NCI-H526 treated with DMSO at 0.1 percent for 48 hours (cell line): Measurements from ENCODE around the gene TSC2.
"Not testable (repeated sequence)": the region's sequence is repeated elsewhere in the genome, so short reads cannot be mapped to it uniquely, and the experiment has no call there.

ENCODE experiments used
- DNase-seq: peaks from one replicate; lab custom pipeline; 2025; lab: John Stamatoyannopoulos, UW

The TSC2 gene

DNA sequence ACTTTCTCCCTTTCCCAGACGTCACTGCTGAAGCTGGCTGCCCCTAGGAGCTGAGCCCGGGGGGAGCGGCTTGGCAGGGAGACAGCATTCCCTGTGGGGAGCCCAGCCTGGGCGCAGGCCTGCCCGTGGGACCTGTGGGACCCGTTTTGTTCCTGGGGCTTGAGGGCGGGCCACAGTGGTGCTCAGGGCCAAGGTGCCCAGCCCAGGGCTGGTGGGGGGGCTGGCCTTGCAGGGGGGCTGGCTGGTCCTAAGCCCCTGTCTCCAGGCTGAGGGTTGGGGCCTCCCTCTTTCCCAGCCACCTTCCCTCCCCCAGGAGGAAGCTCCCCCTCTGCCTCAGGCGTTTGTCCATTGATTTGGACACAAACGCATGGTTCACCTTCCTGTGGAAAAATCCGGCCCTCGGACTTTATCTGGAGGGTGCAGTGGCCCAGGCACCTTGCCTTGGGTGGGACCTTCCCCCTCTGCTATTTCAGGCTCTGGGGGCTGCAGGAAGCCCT lies 16.7 kb upstream of the TSC2 start:
- no peak for DNase-seq

DNA sequence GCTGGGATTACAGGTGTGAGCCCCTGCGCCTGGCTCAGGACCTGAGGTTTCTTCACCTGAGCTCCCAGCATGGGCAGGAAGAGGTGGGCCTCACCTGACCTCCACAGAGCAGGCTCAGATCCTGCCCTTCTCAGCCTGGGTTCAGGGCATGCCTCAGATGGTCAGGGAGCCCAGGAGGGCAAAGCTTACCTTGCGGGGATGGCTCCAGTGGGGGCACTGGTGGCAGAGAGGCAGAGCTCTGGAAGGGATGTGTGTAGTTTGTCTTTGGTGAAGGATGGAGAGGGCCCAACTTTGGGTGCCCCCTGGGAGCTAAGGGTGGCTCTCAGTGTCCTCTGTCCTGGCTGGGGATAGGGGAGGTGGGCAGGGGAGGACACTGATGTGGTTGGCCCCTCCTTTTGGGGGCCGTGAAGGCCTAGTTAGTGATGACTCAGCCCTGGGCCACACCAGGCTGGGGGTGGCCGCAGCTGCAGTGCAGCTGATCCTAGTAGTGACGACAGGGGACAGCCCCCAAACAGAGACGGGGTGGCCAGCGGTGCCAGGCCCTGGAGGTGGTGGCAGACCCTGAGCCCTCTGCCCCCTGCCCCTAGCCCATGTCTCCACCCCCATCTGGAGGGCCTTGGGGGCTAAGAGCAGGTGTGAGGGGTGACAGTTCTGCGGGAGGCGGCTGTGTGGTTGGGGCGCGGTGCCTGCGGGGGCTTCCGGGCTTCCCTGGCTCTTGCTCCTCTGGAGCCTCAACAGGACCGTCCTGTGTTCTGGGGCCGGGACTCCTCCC lies 15.3 kb upstream of the TSC2 start:
- DNase-seq, result no peak

DNA sequence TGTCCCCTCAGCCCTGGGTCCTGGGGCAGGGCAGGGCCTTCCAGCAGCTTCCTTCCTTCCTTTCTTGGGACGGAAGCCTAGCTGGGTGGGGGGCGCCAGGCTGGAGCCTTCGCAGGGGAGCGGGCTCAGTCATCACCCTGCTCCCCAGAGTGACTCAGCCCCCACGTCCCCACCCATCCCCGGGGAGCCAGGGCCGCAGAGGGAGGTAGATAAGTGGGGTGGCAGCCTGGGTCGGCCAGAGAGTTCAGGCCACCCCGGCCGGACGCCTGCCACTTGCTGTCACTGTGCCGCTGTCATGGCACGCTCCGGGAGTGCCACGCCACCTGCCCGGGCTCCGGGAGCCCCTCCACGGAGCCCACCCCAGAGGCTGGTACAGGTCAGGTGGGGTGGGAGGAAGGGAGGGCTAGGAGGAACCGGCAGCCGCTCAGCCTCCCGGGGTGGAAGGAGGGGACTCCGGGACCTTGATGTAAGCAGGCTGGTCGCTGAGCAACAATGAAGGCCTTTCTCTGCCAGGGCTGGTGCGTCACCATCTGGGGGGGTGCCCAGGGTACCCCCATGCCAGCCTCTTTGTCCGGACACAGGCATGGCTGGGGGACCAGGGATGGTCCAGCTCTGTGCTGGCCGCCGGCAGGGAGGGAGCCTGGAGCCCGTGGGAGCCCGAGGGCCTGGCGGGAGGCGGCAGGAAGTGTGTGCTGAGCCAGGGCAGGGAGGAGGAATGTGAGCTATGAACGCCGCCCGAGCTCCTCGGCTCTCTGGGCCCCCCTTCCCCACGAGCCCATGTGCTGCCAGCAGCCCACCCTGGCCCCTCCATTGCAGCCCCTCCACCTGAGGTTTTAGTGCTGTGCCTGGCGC lies 14.5 kb upstream of the TSC2 start:
- no peak for DNase-seq

DNA sequence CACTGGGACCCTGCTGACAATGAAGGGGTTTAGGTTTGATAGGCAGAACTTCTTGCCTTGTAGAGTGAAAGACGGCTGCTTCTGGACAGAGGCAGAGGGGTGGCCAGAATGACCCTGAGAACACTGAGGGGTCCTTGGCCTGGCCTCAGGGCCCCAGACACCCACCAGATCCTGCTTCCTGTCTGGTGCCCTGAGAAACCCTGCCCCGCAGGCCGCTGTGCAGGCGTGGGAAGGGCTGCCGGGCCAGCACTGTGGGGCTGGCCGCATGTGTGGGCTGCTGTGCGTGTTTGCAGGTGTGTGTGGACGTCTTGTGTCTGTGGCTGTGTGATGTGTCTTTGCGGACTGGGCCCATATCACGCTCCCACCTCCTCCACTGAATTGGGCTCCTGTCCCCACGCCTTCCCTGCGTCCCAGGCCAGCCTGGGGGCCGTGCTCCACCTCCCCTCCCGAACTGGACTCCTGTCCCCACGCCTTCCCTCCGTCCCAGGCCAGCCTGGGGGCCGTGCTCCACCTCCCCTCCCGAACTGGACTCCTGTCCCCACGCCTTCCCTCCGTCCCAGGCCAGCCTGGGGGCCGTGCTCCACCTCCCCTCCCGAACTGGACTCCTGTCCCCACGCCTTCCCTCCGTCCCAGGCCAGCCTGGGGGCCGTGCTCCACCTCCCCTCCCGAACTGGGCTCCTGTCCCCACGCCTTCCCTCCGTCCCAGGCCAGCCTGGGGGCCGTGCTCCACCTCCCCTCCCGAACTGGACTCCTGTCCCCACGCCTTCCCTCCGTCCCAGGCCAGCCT lies 13.7 kb upstream of the TSC2 start:
- not testable (repeated sequence) for DNase-seq

DNA sequence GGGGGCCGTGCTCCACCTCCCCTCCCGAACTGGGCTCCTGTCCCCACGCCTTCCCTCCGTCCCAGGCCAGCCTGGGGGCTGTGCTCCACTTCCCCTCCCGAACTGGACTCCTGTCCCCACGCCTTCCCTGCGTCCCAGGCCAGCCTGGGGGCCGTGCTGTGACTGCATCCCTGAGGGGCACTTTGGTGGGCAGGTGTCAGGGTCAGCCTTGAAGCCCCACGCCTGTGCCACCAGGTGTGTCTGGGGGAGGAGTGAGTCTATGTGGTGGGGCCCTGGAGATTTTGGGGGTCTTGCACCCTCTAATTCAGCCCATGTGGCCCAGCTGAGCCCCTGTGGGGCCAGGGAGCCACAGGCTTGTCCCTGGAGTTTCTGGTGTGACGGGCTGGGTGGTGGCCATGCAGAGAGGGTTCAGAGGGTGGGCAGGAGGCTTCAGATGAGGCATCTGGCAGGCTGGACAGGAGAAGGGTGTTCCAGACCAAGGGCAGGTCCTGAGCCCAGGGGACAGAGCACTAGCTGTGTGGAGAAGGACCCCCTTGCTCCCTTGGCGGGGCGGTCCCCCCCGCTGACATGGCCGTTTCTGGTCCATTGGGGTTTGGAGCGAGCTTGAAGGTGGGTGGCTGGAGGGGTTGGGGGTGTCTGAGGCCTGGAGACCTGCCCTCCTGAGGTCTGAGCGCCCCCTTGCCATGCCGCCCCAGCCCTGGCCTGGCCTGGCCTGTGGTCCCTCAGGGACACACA lies 12.9 kb upstream of the TSC2 start:
- no peak for DNase-seq

DNA sequence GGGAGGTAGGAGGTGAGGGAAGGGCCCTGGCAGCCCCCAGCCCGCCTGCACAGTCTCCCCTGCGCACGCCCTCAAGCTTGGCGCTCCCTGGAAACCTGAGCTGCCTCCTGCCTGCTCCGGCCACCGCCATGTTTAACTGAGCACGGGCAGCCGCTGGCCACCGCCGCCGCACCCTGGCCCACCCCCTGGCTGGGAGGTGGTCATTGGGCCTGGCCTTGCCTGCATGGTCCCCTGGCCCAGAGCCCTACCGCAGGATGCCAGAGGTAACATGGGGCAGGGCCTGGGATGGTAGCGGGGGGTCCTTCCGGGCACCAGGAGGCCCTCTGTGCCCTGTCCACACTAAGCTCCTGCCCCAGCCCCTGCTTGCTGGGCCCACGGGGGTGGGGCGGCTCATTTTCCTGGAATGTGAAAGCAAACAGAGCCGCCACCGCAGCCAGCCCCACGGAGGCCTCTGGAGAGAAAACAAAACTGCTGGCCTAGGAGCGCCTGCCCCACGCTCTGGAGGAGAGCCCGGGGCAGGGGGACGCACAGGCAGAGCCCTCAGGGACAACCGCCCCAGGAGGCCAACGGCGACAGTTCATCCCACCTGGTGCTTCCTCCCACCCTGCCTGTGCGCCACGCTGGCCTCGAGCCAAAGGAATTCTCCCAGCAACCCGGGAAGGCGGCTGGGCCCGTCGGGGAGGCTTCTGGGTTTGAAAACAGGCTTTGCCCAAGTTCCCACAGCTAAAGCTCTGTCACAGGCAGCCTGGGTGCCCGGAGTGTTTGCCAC lies 12.2 kb upstream of the TSC2 start:
- peak; percentile 62 for DNase-seq

DNA sequence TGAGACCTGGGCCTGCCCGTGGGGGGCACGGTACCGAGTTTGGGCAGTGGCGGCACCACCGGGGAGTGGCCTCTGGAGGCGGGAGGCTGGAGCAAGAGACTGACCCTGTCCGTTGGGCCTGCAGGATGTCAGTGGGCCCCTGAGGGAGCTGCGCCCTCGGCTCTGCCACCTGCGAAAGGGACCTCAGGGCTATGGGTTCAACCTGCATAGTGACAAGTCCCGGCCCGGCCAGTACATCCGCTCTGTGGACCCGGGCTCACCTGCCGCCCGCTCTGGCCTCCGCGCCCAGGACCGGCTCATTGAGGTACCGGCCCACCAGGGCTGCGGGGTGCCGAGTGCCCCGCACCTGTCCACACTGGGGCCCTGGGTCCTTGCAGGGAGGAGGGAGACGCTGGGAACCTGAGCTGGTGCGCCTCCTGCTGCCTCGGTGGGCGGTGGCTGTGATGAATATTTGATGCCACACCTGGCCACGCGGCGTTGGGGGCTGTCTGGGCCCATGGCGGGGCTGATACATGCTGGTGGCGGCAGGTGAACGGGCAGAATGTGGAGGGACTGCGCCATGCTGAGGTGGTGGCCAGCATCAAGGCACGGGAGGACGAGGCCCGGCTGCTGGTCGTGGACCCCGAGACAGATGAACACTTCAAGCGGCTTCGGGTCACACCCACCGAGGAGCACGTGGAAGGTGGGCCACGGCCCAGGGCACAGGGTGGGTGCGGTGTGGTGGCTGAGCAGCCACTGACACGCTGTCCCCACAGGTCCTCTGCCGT lies 11.4 kb upstream of the TSC2 start:
- DNase-seq, result no peak

DNA sequence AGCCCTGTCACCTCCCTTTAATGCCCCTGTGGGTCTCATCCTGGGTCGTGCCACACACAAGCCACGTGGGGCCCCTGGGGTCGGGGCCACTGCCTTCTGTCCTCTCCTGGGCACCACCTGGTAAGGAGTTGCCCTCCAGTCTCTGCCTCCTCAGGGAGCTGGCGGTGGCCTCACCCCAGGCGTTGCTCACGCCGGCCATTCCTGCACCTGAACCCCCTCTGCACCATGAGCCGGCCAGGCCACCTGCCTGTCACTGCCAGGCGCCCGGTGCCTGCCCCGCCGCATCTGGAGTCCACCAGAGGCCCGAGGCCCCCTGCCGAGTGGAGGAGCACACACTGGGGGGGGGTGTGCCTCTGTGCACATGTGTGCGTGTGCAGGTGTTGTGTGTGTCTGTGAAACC lies 10.7 kb upstream of the TSC2 start:
- DNase-seq, result no peak

DNA sequence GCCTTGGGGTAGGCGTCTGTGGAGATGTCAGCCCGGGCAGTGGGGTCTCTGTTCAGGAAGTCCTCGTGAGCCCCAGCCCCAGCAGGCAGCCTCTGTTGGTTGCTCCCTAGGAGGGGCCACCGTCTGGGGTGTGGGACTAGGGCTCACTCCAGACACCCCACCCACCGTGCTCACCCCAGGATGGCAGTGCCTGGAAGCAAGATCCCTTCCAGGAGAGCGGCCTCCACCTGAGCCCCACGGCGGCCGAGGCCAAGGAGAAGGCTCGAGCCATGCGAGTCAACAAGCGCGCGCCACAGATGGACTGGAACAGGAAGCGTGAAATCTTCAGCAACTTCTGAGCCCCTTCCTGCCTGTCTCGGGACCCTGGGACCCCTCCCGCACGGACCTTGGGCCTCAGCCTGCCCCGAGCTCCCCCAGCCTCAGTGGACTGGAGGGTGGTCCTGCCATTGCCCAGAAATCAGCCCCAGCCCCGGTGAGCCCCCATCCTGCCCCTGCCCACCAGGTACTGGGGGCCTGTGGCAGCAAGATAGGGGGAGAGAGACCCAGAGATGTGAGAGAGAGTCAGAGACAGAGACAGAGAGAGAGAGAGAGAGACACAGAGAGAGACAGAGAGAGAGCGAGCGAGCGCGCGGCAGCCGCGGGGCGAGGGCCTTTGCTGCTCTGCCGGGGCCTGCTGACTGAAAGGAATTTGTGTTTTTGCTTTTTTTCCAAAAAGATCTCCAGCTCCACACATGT lies 10.0 kb upstream of the TSC2 start:
- DNase-seq, result no peak

DNA sequence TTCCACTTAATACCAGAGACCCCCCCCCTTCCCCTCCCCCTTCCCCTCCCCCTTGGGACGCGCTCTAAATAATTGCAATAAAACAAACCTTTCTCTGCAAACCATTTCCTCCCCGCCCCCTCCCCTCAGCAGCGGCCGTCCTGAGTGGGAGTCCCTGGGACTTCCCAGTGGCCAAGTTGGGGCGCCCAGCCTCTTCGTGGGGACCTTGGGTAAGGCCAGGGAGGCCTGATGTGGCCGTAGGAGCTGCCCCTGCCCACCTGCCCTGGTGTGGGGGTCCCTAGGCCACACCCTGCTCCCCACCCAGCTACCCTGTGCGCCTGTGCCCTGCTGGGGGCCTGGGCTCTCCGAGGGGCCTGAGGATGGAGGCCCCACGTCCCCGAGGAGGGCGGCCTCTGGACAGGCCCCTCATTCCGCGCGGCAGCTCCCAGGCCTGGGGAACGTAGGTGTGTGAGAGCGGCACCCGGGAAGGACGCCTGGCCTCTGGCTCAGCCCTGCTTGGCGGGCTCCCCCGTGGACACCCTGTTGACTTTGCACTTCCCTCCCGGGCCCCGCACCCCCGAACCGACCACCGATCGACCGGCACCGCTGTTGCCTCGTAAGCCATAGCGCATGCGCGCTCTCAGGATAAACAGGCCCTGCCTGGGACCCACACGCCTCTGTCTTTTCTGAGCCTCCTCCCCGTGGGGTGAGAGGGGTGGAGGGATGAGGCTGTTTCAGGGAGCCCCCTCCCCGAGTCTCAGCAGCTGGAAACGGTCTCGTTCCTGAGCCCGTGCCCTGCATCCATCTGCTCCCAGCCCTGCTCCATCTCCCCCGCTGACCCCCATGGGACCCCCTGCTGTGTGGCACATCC lies 9.2 kb upstream of the TSC2 start:
- no peak for DNase-seq

DNA sequence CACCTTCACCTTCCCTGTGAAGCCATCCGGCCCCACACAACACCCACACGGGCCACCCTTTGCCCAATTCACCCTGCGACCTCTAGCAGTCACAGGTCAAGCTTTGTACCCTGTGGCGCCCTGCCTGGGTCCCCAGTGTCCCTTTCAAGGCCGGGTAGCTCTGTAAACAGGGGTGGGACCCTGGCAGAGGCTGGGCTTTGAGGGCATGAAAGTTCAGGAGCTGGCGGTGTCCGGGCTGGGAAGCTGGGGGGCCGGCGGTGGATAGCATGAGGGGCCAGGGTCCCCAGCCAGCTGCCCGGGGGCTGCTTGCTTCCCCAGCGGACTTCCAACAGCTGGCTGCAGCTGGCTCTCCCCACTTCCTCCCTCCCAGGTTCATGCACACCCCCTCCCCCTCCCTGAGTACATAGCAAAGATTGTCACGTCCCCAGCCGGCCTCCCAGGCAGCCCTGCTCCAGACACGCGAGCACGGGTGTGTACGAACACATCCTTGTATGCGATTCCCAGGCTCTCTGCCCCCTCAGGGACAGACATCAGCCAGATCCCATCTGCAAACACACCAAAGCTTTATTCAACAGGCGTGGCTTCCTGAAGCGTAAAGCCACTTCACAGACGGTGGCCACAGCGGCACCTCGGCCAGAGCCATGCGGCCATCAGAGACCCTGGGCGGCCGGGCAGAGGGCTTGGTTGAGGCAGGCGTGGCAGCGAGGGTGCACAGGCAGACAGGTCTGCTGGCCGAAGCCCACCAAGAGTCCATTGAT lies 8.3 kb upstream of the TSC2 start:
- DNase-seq, result no peak

DNA sequence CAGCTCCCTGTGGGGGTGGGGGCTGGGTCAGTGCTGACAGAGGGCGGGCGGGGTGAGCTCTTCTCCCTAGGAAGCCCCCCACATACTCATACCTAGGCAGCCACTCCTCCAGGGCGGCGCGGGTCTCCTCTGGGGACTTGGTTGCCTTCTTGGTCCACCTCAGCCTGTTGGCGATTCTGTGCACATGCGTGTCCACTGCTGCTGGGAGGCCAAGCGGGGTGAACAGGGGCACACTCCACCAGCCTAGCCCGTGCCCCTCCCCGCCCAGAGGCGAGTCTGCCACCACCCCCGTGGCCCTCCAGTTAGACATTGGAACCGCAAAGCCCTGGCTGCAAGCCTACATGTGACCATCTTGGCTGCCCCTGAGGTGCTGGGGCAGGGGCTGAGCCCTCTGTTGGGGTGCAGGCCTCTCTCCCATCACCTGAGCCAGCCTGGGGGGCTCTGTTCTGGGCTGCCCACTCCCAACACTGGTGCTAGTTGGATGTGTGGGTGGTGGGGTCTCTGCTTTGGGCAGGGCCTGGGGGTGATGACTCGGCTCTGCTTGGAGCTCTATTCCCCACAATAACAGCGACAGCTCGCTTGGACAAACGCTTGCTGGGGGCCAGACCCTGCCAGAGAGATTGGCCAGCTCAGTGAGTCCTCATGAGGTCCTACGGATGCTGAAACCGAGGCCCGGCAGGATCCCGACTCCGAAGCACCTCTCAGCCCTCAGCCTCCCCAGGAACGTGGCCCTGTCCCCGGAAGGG lies 7.6 kb upstream of the TSC2 start:
- DNase-seq, result no peak

DNA sequence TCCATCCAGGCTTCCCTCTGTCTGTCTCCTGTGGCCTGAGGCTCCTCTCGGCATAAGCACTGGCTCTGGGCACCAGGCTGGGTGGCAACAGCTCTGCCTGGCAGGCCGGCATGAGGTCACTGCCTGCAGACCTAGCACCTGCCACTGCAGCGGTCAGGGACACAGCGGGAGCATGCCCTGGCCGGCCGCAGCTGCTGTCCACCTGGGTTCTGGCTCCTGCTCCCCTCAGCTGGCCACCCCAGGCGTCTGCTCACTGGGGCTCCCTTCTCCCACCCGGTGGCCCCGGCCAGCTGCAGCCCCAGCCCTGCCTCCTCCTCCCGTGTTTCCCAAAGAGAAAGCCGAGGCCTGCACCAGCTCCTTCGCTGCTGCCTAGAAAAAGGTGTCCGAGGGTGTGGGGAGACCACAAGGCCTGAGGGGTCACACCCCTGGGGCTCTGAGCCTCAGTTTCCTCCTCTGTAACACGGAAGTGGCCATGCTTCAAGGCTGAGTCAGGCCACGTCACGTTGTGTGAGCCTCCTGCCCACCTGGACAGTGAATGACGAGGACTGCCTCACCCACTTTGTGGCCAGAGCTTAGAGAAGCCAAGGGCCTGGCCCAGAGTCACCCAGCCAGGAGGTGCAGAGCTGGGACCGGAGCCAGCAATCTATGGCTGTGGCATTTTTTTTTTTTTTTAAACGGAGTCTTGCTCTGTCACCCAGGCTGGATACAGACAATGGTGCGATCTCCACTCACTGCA lies 6.8 kb upstream of the TSC2 start:
- no peak for DNase-seq

DNA sequence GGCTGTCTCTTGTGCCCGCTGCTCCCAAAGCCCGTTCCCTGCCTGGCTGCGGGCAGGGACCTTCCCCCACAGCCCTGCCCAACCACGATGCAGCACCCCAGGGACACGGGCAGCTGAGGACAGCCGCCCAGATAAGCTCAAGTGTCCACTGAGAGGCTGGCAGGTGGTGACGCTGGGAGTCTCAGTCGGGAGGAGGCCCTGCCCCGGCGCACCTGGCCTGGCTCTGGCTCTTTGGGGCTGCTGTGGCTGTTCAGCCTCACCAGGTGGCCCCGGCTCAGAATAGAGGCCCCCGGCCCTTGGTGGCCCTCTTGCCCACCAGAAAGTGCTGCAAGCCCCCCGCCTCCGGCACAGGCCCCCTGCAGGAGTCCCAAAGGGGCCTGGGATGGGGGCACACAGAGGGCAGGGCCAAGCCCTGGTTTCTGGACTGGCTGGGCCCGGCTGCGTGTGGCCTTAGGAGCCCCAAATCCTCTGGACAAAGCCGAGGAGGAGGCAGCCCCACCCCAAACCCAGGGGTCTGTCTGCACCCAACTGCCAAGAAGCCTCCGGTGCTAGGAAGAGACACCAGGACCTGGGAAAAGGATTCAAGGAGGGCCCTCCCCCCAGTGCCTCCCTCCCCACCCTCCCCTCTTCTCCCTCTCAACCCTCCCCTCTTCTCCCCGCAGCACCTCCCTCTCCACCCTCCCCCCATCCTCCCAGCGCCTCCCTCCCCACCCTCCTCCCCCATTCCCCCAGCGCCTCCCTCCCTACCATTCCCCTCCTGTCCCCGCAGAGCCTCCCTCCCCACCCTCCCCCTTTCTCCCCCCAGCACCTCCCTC lies 5.4 kb upstream of the TSC2 start:
- DNase-seq, result no peak

DNA sequence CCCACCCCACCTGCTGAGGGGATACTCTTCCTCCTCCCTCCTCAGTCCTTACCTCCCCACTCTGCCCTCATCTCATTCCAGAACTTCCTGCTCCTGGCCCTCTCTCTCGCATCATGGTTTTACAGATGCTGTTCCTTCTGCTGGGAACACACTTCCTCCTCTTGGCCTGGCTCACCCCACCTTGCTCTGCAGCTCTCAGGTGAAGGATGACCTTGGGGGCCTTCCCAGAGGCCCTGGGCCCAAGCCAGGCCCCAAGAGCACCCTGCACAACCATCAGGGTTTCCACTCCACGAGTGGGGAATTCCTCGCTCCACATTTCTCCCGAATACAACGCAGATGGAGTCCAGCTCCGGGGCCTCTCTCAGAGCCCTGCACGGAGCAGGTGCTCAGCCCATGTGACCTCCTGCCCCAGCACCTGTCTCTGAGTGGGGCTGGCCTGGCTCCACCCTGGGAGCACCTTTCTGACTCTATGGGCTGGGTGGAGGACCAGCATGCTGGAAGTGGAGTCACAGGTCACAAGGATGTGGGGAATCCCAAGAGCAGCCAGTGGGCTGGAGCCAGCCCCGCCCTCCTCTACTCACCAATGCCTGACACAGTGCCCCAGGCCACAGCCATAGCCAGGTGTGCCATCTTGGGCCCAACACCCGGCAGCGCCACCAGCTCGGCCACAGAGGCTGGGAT lies 4.7 kb upstream of the TSC2 start:
- DNase-seq, result no peak
